CD1c-positive myeloid dendritic cell (primary cell): ENCODE results near the gene SEM1.
"Not testable (repeated sequence)": the region's sequence is repeated elsewhere in the genome, so short reads cannot be mapped to it uniquely, and the experiment has no call there.

Source experiments
- DNase-seq: peaks from one replicate; pipeline ENCODE4 v3.0.0-alpha.2; 2016; ENCODE audit errors: extremely low spot score

Gene SEM1

GRCh38 chr7:96709381-96710228 is at the start of gene SEM1:
Gene SEM1, minus strand, starts transcription at chr7:96709846. Its CDS starts 83 bp downstream, at chr7:96709763.
- peak; percentile 78 for DNase-seq

GRCh38 chr7:96757880-96758279 is 48.2 kb upstream of the SEM1 start:
- not testable (repeated sequence) for DNase-seq

GRCh38 chr7:96747418-96747940 is 37.8 kb upstream of the SEM1 start:
- no peak for DNase-seq

GRCh38 chr7:96740130-96740529 is 30.5 kb upstream of the SEM1 start:
- DNase-seq = no peak

- no peak for DNase-seq
Measured at GRCh38 chr7:96739609-96740008, 30.0 kb upstream of the SEM1 start.

- no peak for DNase-seq
Measured at GRCh38 chr7:96739167-96739566, 29.5 kb upstream of the SEM1 start.

GRCh38 chr7:96738705-96739104 is 29.1 kb upstream of the SEM1 start:
- no peak for DNase-seq

GRCh38 chr7:96737545-96738050 is 28.0 kb upstream of the SEM1 start:
- no peak for DNase-seq

- no peak for DNase-seq
Measured at GRCh38 chr7:96734343-96734742, 24.7 kb upstream of the SEM1 start.

- DNase-seq = no peak
Measured at GRCh38 chr7:96729820-96730219, 20.2 kb upstream of the SEM1 start.

- DNase-seq = no peak
Measured at GRCh38 chr7:96728139-96728538, 18.5 kb upstream of the SEM1 start.

- DNase-seq = no peak
Measured at GRCh38 chr7:96727534-96728088, 18.0 kb upstream of the SEM1 start.

GRCh38 chr7:96723622-96724021 is 14.0 kb upstream of the SEM1 start:
- DNase-seq = no peak

- DNase-seq = not testable (repeated sequence)
Measured at GRCh38 chr7:96722928-96723327, 13.3 kb upstream of the SEM1 start.

GRCh38 chr7:96720843-96721242 is 11.2 kb upstream of the SEM1 start:
- DNase-seq = no peak

- DNase-seq = no peak
Measured at GRCh38 chr7:96719164-96719563, 9.5 kb upstream of the SEM1 start.

- DNase-seq = no peak
Measured at GRCh38 chr7:96718107-96719003, 8.7 kb upstream of the SEM1 start.

GRCh38 chr7:96713037-96713436 is 3.4 kb upstream of the SEM1 start:
- DNase-seq = no peak

GRCh38 chr7:96710544-96710943 is 898 bp upstream of the SEM1 start:
- DNase-seq = no peak

- DNase-seq = no peak
Measured at GRCh38 chr7:96708872-96709271, 774 bp downstream of the SEM1 start.

- DNase-seq = no peak
Measured at GRCh38 chr7:96707901-96708774, 1.5 kb downstream of the SEM1 start.
